Fibroblast of mammary gland (primary cell): ENCODE results near the gene CD300LF.

Experiments
- DNase-seq: peaks from one replicate; pipeline ENCODE4 v3.0.0-alpha.2; 2010; ENCODE audit warnings: low read depth
- H3K4me3 ChIP-seq: 2 replicates; pipeline ENCODE4 v1.5.1; 2011; ENCODE audit warnings: low read depth, mild to moderate bottlenecking, low read length, moderate library complexity; ENCODE audit not compliant: control insufficient read depth
- CTCF ChIP-seq: conservative IDR thresholded peaks from 2 replicates; pipeline ENCODE4 v1.5.1; 2011; ENCODE audit warnings: low read depth, low read length, inconsistent platforms; ENCODE audit not compliant: control insufficient read depth, insufficient read depth

Gene CD300LF

GRCh38 chr17:74742978-74743545 lies 30.3 kb upstream of the CD300LF start:
- no peak overlapping the region for H3K4me3 ChIP-seq
- no peak for TF ChIP-seq CTCF
- no peak for DNase-seq

GRCh38 chr17:74742153-74742515 lies 29.4 kb upstream of the CD300LF start:
- no peak for DNase-seq
- no peak for TF ChIP-seq CTCF
- no peak overlapping the region for H3K4me3 ChIP-seq

DNA sequence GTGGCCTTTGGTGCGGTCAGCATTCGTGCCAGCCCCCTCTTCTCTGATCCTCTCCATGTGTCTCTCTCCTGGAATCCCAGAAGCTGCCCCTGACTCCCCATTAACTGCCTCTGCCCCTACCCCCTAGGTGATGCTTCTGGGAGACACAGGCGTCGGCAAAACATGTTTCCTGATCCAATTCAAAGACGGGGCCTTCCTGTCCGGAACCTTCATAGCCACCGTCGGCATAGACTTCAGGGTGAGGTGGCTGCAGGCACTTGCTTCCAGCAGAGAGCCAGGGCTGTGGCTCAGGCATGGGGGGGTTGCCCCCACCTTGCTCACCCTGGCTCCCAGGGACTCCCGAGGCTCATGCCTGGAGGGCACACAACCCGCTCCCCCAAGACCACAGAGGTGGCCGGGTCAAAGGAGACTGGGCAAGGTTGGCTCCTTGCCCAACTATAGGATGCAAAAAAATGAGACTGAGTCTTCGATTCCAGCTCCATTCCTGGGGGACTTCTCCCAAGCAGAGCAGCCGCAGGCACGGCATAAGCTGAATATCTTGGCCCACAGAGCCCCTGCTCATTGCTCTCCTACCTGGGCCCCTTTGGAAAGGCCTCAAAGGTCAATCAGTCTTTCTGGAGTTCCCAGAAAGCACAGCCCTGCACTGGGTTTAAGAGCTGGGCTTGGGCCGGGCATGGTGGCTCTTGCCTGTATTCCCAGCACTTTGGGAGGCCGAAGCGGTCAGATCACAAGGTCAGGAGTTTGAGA lies 28.1 kb upstream of the CD300LF start:
- no peak for TF ChIP-seq CTCF
- no peak overlapping the region for H3K4me3 ChIP-seq

GRCh38 chr17:74740173-74740572 lies 27.4 kb upstream of the CD300LF start:
- no peak for TF ChIP-seq CTCF
- DNase-seq, result no peak
- H3K4me3 ChIP-seq, result no peak overlapping the region

More for the DNA sequence above, 28.1 kb upstream of the CD300LF start:
- DNase-seq, result no peak

GRCh38 chr17:74739227-74739831 lies 26.6 kb upstream of the CD300LF start:
- H3K4me3 ChIP-seq, result no peak overlapping the region
- TF ChIP-seq CTCF, result no peak
- no peak for DNase-seq

- no peak overlapping the region for H3K4me3 ChIP-seq
- no peak for DNase-seq
- no peak for TF ChIP-seq CTCF
Measured at GRCh38 chr17:74738051-74738996, 25.6 kb upstream of the CD300LF start.
